ENCODE results near the gene PLA2G4E. TPM values are rescaled to one million over a fixed set of nuclear protein-coding genes. Genes with fewer than 3 reads are reported as not detected.
A peak's percentile ranks its signal among the peaks of the same experiment; 100 is the strongest.

PLA2G4E gene
- total RNA-seq, 1 experiment from 2014 or later, result 0.09 TPM

- peaks cover 15% of the 10 kb centered on the region for H3K36me3 Mint-ChIP-seq (ENCODE audit: insufficient read depth, unreplicated experiment)
- TF ChIP-seq CTCF (IDR thresholded peaks at IDR 0.05; ENCODE audit: unreplicated experiment), result no peak
- no peak for DNase-seq
- intact Hi-C loops (cut with micrococcal nuclease; ENCODE audit: unreplicated experiment), result no loop called here
- no peak overlapping the region for H3K4me3 Mint-ChIP-seq (ENCODE audit: low read depth, unreplicated experiment)
- H3K4me1 Mint-ChIP-seq (ENCODE audit: low read depth, unreplicated experiment), result no peaks in the 10 kb centered on the region
- no TSS peak for BruUV-seq (replicated peaks)
- no peak overlapping the region for H3K27ac Mint-ChIP-seq (ENCODE audit: unreplicated experiment)
- H3K27me3 Mint-ChIP-seq (ENCODE audit: unreplicated experiment), result no peaks in the 10 kb centered on the region
- CTCF ChIA-PET, result no interaction called here
- no peaks in the 10 kb centered on the region for H3K9me3 Mint-ChIP-seq (ENCODE audit: low read depth, unreplicated experiment)
Measured at GRCh38 chr15:41975669-41976068, 45.2 kb downstream of the PLA2G4E start.

GRCh38 chr15:41974041-41974440 lies 46.8 kb downstream of the PLA2G4E start:
- no TSS peak for BruUV-seq (replicated peaks)
- no peaks in the 10 kb centered on the region for H3K9me3 Mint-ChIP-seq (ENCODE audit: low read depth, unreplicated experiment)
- TF ChIP-seq CTCF (IDR thresholded peaks at IDR 0.05; ENCODE audit: unreplicated experiment), result no peak
- DNase-seq, result no peak
- H3K27ac Mint-ChIP-seq (ENCODE audit: unreplicated experiment), result no peak overlapping the region
- CTCF ChIA-PET, result no interaction called here
- no peak overlapping the region for H3K4me3 Mint-ChIP-seq (ENCODE audit: low read depth, unreplicated experiment)
- peaks cover 10% of the 10 kb centered on the region for H3K4me1 Mint-ChIP-seq (ENCODE audit: low read depth, unreplicated experiment)
- no peaks in the 10 kb centered on the region for H3K27me3 Mint-ChIP-seq (ENCODE audit: unreplicated experiment)
- peaks cover 15% of the 10 kb centered on the region for H3K36me3 Mint-ChIP-seq (ENCODE audit: insufficient read depth, unreplicated experiment)
- intact Hi-C loops (cut with micrococcal nuclease; ENCODE audit: unreplicated experiment), result loop anchor here (5.0 kb wide), 1 partner anchor 47 kb away; no protein-coding TSS in a partner anchor

GRCh38 chr15:41972253-41973242 lies 48.3 kb downstream of the PLA2G4E start, which contains the start of gene EHD4:
TSS of gene EHD4 (minus strand) at chr15:41972557. CDS start at chr15:41972494, 63 bp downstream.
- intact Hi-C loops (cut with micrococcal nuclease; ENCODE audit: unreplicated experiment), result loop anchor here (5.0 kb wide), 1 partner anchor 45 kb away; no protein-coding TSS in a partner anchor
- CTCF ChIA-PET, result interaction anchor here (0.6 to 2.2 kb wide), 12 partner anchors 11 to 586 kb away, joined by 3 to 9 read pairs (median 4); partner anchors contain the start of genes MAPKBP1 and PLA2G4B

GRCh38 chr15:41971895-41972252 lies 49.0 kb downstream of the PLA2G4E start:
- CTCF ChIA-PET, result interaction anchor here (0.7 to 2.2 kb wide), 9 partner anchors 10 to 198 kb away, joined by 3 to 9 read pairs (median 3); partner anchors contain the start of genes MAPKBP1 and PLA2G4B

More at GRCh38 chr15:41972253-41973242, 48.3 kb downstream of the PLA2G4E start, which contains the start of gene EHD4:
- Mint-ChIP-seq H3K4me1 (ENCODE audit: low read depth, unreplicated experiment) (peaks cover 19% of the 10 kb centered on the region), H3K27ac (ENCODE audit: unreplicated experiment) (peak within 1 kb of the TSS; percentile 87), H3K36me3 (ENCODE audit: insufficient read depth, unreplicated experiment) (peaks cover 21% of the 10 kb centered on the region), H3K4me3 (ENCODE audit: low read depth, unreplicated experiment) (peak within 1 kb of the TSS; percentile 68), H3K27me3 (ENCODE audit: unreplicated experiment) (no peaks in the 10 kb centered on the region), H3K9me3 (ENCODE audit: low read depth, unreplicated experiment) (no peaks in the 10 kb centered on the region)
- peak; percentile 89 for DNase-seq
- BruUV-seq (replicated peaks), result no TSS peak
- no peak for TF ChIP-seq CTCF (IDR thresholded peaks at IDR 0.05; ENCODE audit: unreplicated experiment)

More at GRCh38 chr15:41971895-41972252, 49.0 kb downstream of the PLA2G4E start:
- TF ChIP-seq CTCF (IDR thresholded peaks at IDR 0.05; ENCODE audit: unreplicated experiment), result no peak
- H3K4me1 Mint-ChIP-seq (ENCODE audit: low read depth, unreplicated experiment), result peaks cover 26% of the 10 kb centered on the region
- H3K4me3 Mint-ChIP-seq (ENCODE audit: low read depth, unreplicated experiment), result peak overlapping the region; percentile 68
- H3K27me3 Mint-ChIP-seq (ENCODE audit: unreplicated experiment), result no peaks in the 10 kb centered on the region
- peaks cover 21% of the 10 kb centered on the region for H3K36me3 Mint-ChIP-seq (ENCODE audit: insufficient read depth, unreplicated experiment)
- intact Hi-C loops (cut with micrococcal nuclease; ENCODE audit: unreplicated experiment), result loop anchor here (5.0 kb wide), 1 partner anchor 45 kb away; no protein-coding TSS in a partner anchor
- peak; percentile 31 for DNase-seq
- H3K9me3 Mint-ChIP-seq (ENCODE audit: low read depth, unreplicated experiment), result no peaks in the 10 kb centered on the region
- BruUV-seq (replicated peaks), result no TSS peak
- no peak overlapping the region for H3K27ac Mint-ChIP-seq (ENCODE audit: unreplicated experiment)

Data from Calu3 (cell line).